ENCODE data around the gene SMPDL3A. TPM values are rescaled to one million over a fixed set of nuclear protein-coding genes. Genes with fewer than 3 reads are reported as not detected.
"Not testable (repeated sequence)": the region's sequence is repeated elsewhere in the genome, so short reads cannot be mapped to it uniquely, and the experiment has no call there.

Gene SMPDL3A
- total and polyA plus RNA-seq, 2 experiments from 2014 or later: 115 to 126 TPM

DNA sequence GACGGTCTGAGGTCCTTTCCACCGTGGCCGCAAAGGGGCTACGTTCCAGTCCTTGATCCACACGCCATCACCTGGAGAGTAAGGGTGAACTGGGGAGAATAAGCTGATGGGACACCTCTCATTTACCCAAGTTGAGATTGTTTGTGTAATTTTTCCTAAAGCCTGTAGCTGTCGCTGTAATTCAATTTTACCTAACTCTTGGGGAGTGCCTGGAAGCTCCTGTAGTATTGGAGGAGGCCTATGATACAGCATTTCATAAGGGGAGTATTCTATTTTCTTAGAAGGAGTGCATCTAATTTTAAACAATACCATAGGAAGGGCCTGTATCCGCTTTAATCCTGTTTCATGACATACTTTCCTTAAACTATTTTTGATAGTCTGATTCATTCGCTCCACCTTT lies 44.8 kb upstream of the SMPDL3A start:
- not testable (repeated sequence) for H2AFZ ChIP-seq
- TF ChIP-seq, protein P1, sequence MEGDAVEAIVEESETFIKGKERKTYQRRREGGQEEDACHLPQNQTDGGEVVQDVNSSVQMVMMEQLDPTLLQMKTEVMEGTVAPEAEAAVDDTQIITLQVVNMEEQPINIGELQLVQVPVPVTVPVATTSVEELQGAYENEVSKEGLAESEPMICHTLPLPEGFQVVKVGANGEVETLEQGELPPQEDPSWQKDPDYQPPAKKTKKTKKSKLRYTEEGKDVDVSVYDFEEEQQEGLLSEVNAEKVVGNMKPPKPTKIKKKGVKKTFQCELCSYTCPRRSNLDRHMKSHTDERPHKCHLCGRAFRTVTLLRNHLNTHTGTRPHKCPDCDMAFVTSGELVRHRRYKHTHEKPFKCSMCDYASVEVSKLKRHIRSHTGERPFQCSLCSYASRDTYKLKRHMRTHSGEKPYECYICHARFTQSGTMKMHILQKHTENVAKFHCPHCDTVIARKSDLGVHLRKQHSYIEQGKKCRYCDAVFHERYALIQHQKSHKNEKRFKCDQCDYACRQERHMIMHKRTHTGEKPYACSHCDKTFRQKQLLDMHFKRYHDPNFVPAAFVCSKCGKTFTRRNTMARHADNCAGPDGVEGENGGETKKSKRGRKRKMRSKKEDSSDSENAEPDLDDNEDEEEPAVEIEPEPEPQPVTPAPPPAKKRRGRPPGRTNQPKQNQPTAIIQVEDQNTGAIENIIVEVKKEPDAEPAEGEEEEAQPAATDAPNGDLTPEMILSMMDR (IDR thresholded peaks at IDR 0.05; ENCODE audit: poor library complexity): peak; percentile 21
- WGBS (ENCODE audit: low lambda C conversion rate, missing lambda C conversion rate): 29% methylated on average over 8 of the region's 8 CpGs

DNA sequence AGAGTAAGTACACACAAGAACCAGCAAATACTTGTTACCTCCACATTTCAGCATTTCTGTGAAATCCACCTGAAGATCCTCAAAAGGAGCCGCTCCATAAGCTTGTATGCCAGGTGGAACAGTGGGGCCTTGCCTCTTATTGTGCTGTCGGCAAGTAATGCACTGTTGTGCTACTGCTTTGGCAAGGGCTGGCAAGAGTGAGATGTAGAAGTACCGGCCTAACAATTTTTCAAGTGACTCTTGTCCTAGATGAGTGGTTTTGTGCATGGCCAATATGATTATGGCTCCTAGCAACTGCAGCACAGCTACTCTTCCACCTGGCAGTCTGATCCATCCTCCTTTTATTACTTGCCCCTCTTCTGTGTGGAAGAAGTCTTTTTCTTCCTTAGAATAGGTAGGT lies 44.2 kb upstream of the SMPDL3A start:
- not testable (repeated sequence) for H3K9me2 ChIP-seq (replicated peaks; ENCODE audit: insufficient read depth); DNase-seq (ENCODE audit: low spot score); H4K20me1 ChIP-seq (ENCODE audit: insufficient read depth, poor library complexity, severe bottlenecking); H3K79me2 ChIP-seq; H3K9me3 ChIP-seq (ENCODE audit: low read depth); H3K27me3 ChIP-seq; H3K4me2 ChIP-seq; H3K36me3 ChIP-seq (replicated peaks; ENCODE audit: insufficient read depth, low read depth); H3K27ac ChIP-seq; H2AFZ ChIP-seq; H3K4me1 ChIP-seq (ENCODE audit: insufficient read depth); H3K4me3 ChIP-seq
- WGBS (ENCODE audit: low lambda C conversion rate, missing lambda C conversion rate): 99% methylated on average over 3 of the region's 3 CpGs

More for the DNA sequence above, 44.8 kb upstream of the SMPDL3A start:
- H3K36me3 ChIP-seq (replicated peaks; ENCODE audit: insufficient read depth, low read depth); H3K4me3 ChIP-seq; H3K9me2 ChIP-seq (replicated peaks; ENCODE audit: insufficient read depth); H4K20me1 ChIP-seq (ENCODE audit: insufficient read depth, poor library complexity, severe bottlenecking); H3K27me3 ChIP-seq; H3K9me3 ChIP-seq (ENCODE audit: low read depth); H3K79me2 ChIP-seq; H3K27ac ChIP-seq; H3K4me1 ChIP-seq (ENCODE audit: insufficient read depth); H3K4me2 ChIP-seq; DNase-seq (ENCODE audit: low spot score): not testable (repeated sequence)

DNA sequence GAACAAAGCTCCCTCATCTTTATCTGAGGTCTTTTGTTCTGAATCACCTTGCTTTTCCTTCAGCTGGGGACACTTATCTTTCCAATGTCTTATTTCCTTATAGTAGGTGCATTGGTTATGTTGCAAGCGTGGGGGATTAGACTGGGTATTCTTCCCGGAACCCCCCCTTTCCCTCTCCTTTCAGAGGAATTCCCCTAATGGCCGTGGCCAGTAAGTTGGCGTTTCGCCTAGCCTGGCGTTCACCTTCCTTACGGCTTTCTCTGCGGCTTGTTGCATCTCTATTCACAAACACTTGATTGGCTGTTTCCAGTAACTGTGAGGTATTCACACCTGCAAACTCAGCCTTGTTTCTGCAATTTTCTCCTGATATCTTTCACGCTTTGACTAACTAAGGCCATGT lies 42.4 kb upstream of the SMPDL3A start:
- H3K9me2 ChIP-seq (replicated peaks; ENCODE audit: insufficient read depth): no peaks in the 10 kb centered on the region
- no peak overlapping the region for H3K4me3 ChIP-seq
- WGBS (ENCODE audit: low lambda C conversion rate, missing lambda C conversion rate): 96% methylated on average over 9 of the region's 9 CpGs
- no peak for DNase-seq (ENCODE audit: low spot score)
- no peaks in the 10 kb centered on the region for H3K79me2 ChIP-seq
- no peak overlapping the region for H3K4me2 ChIP-seq
- TF ChIP-seq, protein P1 (IDR thresholded peaks at IDR 0.05; ENCODE audit: poor library complexity): no peak
- H3K27me3 ChIP-seq: no peaks in the 10 kb centered on the region
- H3K9me3 ChIP-seq (ENCODE audit: low read depth): no peaks in the 10 kb centered on the region
- H3K27ac ChIP-seq: no peak overlapping the region
- no peaks in the 10 kb centered on the region for H3K36me3 ChIP-seq (replicated peaks; ENCODE audit: insufficient read depth, low read depth)
- no peak overlapping the region for H2AFZ ChIP-seq
- no peaks in the 10 kb centered on the region for H4K20me1 ChIP-seq (ENCODE audit: insufficient read depth, poor library complexity, severe bottlenecking)
- H3K4me1 ChIP-seq (ENCODE audit: insufficient read depth): no peaks in the 10 kb centered on the region

DNA sequence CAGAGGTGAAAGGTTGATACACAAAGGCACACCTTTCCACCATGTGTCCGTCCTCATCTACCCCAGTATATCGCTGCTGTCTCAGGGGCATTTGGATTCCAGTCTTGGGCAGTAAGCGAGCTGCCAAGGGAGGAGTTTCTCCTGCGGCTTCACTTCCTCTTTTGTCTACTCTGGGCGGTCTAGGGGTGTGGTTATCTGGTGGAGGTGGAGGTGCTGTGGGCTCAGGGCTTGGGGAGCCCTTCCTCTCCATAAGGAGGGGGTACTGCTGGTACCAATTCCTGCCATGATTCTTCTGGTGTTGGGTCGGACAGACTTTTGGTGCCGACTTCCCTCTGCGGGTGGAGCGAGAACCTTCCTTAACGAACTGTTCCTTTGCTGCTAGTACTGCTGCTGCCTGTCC lies 41.5 kb upstream of the SMPDL3A start:
- WGBS (ENCODE audit: low lambda C conversion rate, missing lambda C conversion rate): 97% methylated on average over 10 of the region's 10 CpGs
- Histone ChIP-seq H4K20me1 (ENCODE audit: insufficient read depth, poor library complexity, severe bottlenecking) (no peaks in the 10 kb centered on the region), H2AFZ (no peak overlapping the region), H3K4me1 (ENCODE audit: insufficient read depth) (no peaks in the 10 kb centered on the region), H3K4me3 (no peak overlapping the region), H3K27me3 (no peaks in the 10 kb centered on the region), H3K9me2 (replicated peaks; ENCODE audit: insufficient read depth) (no peaks in the 10 kb centered on the region), H3K27ac (no peak overlapping the region), H3K9me3 (ENCODE audit: low read depth) (no peaks in the 10 kb centered on the region), H3K4me2 (no peak overlapping the region), H3K79me2 (no peaks in the 10 kb centered on the region), H3K36me3 (replicated peaks; ENCODE audit: insufficient read depth, low read depth) (no peaks in the 10 kb centered on the region)
- DNase-seq (ENCODE audit: low spot score): no peak
- TF ChIP-seq EZH2phosphoT487 (IDR thresholded peaks at IDR 0.05; ENCODE audit: low read depth, severe bottlenecking, unreplicated experiment) (no peak), EZH2 (IDR thresholded peaks at IDR 0.05; ENCODE audit: borderline replicate concordance) (no peak)
- TF ChIP-seq, protein P1 (IDR thresholded peaks at IDR 0.05; ENCODE audit: poor library complexity): no peak

DNA sequence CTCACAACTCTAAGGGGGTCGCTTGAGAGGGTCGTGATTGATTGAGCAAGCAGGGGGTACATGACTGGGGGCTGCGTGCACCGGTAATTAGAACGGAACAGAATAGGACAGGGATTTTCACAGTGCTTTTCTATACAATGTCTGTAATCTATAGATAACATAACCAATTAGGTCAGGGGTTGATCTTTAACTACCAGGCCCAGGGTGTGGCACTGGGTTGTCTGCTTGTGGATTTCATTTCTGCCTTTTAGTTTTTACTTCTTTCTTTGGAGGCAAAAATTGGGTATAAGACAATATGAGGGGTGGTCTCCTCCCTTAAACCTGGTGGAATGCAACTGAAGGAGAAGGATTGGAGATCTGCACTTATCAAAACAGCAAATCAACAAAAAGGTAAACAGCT lies 40.1 kb upstream of the SMPDL3A start:
- H3K4me1 ChIP-seq (ENCODE audit: insufficient read depth): not testable (repeated sequence)

More for the DNA sequence above, 40.1 kb upstream of the SMPDL3A start:
- H3K9me3 ChIP-seq (ENCODE audit: low read depth); H3K27ac ChIP-seq; H4K20me1 ChIP-seq (ENCODE audit: insufficient read depth, poor library complexity, severe bottlenecking); H3K36me3 ChIP-seq (replicated peaks; ENCODE audit: insufficient read depth, low read depth); DNase-seq (ENCODE audit: low spot score); H3K4me3 ChIP-seq; H3K79me2 ChIP-seq; H3K4me2 ChIP-seq; H2AFZ ChIP-seq; H3K27me3 ChIP-seq; H3K9me2 ChIP-seq (replicated peaks; ENCODE audit: insufficient read depth): not testable (repeated sequence)
- 39% methylated on average over 5 of the region's 5 CpGs for WGBS (ENCODE audit: low lambda C conversion rate, missing lambda C conversion rate)
